ENCODE data around the gene ADAMTS17.

Gene ADAMTS17, protein sequence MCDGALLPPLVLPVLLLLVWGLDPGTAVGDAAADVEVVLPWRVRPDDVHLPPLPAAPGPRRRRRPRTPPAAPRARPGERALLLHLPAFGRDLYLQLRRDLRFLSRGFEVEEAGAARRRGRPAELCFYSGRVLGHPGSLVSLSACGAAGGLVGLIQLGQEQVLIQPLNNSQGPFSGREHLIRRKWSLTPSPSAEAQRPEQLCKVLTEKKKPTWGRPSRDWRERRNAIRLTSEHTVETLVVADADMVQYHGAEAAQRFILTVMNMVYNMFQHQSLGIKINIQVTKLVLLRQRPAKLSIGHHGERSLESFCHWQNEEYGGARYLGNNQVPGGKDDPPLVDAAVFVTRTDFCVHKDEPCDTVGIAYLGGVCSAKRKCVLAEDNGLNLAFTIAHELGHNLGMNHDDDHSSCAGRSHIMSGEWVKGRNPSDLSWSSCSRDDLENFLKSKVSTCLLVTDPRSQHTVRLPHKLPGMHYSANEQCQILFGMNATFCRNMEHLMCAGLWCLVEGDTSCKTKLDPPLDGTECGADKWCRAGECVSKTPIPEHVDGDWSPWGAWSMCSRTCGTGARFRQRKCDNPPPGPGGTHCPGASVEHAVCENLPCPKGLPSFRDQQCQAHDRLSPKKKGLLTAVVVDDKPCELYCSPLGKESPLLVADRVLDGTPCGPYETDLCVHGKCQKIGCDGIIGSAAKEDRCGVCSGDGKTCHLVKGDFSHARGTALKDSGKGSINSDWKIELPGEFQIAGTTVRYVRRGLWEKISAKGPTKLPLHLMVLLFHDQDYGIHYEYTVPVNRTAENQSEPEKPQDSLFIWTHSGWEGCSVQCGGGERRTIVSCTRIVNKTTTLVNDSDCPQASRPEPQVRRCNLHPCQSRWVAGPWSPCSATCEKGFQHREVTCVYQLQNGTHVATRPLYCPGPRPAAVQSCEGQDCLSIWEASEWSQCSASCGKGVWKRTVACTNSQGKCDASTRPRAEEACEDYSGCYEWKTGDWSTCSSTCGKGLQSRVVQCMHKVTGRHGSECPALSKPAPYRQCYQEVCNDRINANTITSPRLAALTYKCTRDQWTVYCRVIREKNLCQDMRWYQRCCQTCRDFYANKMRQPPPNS

DNA sequence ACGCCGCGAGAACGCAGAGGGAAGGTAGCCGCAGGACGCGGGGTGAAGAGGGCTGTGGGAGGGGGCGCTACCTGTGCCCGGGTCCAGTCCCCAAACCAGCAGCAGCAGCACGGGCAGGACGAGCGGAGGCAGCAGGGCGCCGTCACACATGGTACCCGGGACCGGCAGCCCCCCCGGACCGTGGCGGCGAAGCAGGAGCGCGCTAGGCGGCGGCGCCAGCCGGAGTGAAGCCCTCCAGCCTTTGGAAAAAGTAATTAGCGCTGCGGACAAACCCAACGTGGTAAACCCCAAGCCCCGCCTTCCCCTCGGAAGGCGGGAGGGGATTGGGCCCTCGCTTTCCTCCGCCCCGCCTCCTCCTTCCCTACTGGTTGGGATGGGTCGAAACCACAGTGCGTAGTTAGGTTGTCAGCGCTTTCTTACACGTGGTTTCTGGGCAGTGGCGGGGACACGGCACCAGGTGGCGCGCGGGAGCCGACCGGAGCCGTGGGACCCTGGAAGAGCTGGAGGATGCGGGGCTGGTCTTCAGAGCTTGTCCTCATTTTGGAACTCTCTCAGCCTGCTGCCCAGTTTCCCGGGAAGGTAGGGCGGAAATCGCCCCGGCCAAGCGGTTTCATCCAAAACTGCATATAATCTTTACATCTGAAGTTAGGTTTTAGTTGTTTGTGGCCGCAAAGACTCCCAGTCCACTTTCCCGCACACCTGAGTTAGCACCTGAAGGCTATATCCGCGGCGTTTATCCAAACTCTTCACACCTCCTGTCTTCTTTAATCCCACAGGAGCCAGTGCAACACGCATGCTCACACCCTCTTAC is at the start of gene ADAMTS17:
ADAMTS17 (minus strand) TSS at position 226 of the 811 bp plus-strand sequence; CDS start at position 150, 76 bp downstream.
- DNase-seq: peak; percentile 95 to 96

DNA sequence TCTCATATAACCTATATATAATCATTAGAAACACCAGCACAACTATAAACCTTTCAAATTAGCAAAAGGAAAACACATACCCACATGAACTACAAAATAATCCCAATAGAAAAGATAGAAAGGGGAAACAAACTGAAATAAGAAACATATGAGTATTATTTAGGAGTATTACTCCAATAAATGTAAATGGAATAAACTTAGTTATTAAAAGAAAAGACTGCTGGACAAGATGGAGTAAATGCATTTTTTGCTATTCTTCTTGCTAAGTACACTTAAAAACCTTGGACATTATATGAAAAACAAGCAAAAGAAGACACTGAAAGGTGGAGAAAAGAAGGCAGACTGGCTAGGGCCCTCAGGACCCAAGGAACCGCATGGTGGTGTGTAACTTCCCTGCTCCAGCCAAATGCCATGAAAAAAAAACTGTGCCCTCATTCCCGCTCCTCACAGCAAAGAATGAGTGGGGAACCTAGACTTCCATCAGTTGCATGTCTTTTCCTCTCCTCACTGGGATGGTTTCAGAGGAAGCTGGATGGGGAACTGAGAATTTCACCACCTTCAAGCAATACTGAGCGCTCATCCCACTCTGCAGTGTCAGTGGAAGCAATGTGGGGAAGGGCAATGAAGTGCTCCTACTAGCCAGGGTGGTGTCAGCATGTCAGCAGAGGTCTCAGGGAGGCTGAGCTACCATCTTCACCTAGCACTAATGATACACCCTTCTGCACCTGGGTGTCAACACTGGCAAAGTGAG is 43.7 kb upstream of the ADAMTS17 start:
- no peak for DNase-seq

DNA sequence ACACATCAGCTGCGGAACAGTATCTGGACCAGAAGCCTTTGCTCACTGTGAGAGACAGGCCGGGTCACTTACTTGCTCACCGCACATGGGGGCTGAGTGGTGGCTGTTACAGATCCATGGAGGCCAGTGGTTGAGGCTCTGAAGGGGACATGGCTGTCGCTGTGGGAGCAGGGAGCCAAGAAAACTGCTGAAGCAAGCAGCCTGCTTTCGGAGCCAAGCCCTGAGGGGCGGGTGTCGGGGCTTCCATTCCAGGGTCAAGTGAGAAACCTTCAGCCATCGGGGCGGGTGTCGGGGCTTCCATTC is 42.3 kb upstream of the ADAMTS17 start:
- DNase-seq: no peak

DNA sequence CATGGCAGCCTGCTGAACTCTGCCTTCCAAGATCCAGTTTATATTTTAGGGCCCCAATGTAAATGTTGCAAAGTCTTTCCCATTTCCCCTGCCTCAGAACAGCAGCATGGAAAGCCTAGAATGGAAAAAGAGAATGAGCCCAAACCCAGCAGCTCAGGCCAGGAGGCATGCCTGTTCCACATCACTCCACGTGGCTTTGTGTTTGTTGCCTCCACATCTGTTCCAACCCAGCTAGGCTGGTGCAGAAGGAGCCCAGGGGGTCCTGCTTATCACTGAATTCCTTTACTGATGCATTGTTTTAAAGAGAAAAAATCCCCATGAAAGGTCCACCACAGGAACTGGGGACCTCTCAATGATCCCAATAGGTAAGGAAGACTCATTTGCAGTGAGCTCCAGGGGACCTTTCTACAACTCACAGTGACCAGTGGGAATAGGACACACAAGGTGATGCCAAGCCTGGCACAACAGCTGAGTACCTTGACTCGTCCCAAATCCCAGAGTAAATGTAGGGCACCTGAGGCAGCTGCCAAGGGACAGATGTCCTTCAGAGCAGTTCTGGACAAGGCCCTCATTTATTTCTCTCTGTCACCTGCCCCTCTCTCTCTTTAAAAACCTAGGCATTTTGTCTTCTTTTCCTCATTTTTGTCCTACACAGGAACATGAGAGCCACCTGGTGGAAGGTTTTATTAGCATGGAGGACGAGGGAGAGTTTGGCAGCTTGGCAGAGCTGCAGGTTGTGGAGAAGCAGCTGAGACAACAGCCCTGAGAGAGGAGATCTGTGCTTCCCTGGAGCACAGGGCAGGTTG is 41.7 kb upstream of the ADAMTS17 start:
- DNase-seq: peak in 1 of 2 donors; percentile 51

DNA sequence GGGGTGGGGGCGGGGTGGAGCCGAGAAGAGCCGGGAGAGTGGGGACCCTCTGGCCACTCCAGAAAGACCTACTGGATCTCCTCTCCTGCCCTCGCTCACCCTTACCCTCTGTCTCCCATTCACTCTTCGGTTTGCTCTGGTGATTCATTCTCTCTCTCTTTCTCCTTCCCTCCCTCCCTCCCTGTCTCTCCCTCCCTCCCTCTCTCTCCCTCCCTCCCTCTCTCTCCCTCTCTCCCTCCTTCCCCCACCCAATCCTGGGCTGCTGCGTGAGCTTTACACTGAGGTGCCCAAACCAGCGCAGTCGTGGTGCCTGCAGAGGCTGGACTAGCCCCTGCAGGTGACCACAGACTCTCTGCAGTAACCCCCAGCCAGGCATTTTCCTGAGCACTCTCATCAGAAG is 32.2 kb upstream of the ADAMTS17 start:
- no peak for DNase-seq

DNA sequence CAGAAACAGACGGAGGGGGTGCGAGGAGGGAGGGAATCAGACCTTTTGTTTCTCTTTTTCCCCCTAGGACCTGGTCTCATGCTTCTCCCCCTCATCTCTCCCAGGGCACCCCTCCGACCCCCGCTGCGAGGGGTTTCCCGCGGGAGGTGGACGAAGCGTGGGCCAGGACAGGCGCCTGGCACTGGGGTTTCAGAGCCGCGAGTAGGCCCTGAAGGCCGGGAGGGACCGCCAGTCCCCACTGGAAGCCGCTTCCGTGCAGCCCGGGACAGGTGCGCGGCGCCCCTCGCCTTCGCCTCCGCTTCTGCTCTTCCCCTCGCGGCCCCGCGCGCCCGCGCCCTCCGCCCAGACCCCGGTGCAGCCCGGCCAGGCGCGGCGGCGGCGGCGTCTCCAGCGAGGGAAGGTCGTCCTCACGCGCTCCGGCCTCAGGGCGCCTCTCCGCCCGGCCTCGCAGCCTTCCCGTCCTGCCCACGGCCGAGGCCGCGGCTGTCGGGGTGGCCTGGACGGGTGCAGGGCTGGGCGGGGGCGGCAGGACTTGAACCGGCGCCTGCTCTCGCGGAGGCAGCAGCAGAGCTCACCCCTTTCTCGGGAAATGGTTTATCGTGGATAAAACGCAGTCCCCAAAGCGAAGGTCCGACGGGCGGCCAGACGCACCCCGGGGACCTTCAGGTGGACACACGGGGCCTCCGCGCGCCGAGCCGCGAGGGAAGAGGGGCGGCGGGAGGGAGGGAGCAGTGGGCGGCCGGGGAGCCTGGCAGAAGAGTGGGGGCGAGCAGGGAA is 31.5 kb upstream of the ADAMTS17 start:
- DNase-seq: no peak

DNA sequence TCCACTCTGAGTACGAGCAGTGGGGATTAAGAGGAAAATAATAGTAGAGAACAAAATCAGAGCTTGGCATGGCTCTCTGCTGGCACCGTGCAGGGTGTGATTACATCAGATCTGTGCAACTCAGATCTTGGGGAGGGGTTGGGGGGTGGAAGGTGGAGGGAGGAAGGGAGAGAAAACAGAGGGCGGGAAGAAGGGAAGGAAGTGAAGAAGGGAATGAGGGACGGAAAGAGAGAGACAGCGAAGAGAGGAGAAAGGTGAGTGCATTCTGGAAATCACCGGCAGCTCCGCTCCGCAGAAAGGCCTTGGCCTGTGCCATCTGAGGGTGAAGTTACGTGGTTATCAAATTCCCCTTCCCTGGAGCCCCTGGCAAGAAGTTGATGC is 31.0 kb upstream of the ADAMTS17 start:
- no peak for DNase-seq

DNA sequence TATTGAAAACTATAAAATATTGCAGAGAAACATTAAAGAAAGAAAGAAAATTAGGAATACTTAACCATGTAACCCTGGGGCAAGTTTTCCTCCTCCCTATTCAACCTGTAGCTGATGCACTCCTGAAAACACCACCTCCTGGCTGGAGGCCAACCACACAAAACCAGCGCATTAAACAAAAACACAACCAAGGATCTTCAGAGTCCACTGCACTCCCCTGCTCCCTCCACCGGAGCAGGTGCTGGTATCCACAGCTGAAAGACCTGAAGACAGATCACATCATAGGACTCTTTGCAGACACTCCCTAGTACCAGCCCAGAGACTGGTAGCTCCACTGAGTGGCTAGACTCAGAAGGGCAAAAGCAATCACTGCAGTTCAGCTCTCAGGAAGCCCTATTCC is 13.6 kb upstream of the ADAMTS17 start:
- no peak for DNase-seq

DNA sequence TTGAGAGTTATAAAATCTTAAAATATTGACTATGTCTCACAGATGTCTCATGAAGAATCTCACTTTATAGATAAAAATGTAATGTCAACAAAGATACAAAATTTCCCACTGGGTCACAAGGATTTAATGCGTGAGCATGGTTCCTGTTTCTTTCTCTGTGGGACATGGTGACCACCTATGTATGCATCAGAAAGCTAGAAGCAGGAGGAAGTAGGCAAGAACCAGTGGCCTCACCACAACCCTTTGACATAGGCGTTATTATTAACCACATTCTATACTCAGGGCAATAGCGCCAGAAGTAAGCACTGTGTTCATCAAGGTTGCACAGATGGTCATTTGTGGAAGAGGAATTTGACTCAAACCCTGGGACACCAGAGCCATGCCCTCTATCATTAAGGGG is 11.7 kb upstream of the ADAMTS17 start:
- DNase-seq: no peak

DNA sequence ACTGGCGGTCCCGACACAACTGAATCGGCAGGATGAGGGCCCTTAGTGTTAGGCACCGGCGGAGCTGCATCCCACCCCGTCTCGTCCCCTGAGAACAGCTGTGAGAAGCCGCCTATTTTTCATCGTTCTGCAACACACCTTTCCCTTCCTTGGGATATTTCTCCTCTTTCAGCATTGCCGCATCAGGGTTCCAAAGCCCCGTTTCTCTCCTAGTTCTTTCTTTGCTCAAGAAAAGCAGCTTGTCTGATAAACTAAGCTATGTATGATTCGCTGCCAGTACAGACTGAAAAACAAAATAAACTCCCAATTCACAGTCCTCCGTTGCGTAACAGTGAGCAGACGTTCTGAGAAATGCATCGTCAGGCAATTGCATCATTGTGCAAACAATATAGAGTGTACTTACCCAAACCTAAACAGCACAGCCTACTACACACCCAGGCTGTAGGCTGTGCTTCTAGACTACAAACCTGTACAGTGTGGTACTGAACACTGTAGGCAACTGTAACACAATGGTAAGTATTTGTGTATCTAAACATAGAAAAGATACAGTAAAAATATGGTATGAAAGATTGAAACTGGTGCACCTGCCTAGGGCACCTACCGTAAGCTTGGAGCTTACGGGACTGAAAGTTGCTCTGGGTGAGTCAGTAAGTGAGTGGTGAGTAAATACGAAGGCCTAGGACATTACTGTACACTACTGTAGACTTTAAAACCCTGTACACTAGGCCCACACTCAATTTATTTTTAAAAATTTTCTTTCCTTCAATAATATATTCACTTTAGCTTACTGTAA is 8.9 kb upstream of the ADAMTS17 start:
- peak in 1 of 2 donors; percentile 49 for DNase-seq

DNA sequence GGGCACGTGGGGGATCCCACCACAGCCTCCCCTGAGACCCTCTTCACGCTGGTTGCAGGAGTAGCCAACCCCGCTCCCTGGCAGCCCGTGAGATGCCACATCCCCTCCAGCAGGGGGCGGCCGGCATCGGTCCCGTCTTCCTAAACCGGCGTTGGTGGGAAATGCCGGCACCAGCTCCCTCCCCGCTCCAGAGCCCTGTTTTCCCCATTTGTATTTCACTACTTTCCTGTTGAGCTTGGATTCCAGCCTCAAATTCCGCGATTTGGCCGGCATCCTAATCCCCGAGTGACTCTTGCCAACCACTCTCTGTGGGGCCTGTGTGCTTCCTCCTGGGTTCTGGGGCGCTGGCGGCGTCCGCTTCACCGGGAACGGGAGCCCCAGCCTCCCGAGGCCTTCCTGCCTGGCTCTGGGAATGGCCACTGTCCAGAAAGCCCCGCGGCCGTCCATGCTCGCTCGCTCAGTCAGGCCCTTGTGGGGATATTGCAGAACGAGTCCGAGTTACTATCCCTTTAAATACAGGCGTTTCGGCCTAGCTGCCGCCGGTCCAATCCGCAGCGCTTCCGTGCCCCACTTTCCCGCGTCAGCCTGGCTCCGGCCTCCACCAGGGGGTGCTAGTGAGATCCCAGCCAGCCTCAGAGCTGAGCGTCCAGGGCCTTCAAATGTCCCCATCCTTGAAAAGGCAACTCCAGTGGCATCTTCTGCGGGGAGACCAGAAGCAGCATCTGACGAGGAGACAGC is 8.1 kb upstream of the ADAMTS17 start:
- DNase-seq: peak; percentile 87 to 89

DNA sequence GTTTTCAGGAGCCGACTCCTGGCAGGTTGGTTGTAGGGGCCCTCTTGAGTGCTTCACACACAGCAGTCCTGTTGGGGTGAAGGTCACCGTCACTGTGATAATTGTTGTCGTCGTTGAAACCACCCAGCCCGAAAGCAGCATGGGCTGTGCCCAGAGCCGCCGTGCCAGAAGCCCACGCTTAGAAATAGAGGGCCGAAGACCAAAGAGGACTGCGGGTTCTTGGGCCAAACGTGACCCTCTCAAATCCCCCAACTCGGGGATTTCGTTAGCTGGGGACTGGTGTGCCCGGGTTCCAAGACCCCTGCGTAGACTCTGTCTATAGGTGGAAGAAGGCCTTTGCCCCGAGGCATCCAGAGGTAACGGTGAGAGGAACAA is 7.5 kb upstream of the ADAMTS17 start:
- no peak for DNase-seq

DNA sequence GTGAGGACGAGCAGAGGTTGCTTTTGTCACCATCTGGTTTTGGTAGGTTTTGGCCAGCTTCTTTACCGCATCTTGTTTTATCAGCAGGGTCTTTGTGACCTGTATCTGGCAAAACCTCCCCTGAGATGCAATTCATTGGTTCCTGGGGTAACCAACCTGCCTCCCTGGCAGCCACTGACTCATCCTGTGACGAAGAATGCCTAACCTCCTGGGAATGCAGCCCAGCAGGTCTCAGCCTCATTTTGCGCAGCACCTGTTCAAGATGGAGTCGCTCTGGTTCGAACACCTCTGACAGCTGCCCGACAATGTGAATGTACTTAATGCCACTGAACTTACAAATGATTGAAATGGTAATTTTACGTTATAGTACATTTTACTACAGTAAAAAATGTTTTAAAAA is 6.8 kb upstream of the ADAMTS17 start:
- DNase-seq: no peak

DNA sequence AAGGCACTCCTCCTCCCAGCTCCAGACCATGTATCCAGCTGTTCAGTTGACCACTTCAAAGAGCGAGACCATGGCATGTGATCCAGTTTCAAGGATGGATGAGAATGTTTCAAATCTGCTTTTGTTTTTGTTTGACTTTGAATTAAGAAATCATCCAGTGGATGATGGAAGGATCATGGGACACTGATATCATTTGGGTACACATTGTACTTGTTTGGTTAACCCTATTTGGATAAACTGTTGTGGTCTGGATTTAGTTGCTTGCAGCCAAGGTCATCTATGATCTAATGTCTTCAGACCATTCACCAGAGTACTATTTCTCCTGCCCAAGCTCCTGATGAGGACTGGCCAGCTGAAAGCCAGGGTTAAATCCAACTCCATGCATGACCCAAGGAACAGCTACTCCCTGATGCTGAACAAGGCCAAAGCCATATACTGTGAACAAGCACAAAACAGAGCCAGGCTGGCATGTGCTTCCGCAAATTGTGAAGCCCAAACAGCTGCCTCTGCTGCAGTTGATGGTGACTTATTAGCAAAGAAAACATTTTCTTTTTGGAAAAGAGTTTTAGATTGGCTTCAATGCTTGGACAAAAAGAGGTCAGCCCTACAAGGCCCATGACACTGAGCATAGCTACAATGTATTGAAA is 5.2 kb upstream of the ADAMTS17 start:
- DNase-seq: no peak

DNA sequence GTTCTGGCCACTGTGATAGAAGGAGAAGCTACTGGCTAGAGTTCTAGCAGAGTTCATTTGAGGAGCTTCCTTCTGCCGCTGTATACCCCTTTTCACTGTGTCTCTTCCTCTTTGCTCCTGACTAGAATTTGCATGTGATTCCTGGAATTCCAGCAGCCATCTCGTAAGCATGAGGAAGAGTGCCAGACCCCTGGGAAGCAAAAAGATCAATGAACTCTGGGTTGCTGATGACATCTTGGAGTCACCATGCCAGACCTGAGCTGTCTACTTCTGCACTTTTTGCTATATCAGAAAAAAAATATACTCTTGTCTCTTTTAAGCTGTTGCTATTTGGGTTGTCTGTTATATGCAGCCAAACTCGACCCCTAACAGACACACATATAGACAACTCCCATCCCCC is 3.7 kb upstream of the ADAMTS17 start:
- no peak for DNase-seq

DNA sequence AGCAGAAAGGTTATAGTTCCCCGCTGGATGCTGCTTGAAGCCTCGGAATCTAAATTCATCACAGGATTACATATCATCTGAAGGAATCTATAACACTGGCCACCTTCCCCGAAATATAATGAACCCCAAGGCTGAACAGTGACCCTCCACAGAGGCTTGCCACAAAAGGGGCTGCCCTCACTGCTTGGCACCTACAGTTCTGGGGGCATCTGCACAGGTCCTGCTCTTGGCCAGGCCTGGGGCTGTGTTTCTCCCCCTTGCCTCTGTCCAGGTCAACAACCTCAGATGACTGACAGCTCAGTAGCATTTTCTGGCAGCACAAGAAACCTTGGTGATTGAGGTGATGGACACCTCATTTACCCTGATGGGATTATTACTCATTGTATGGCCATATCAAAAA is 1.5 kb upstream of the ADAMTS17 start:
- no peak for DNase-seq

DNA sequence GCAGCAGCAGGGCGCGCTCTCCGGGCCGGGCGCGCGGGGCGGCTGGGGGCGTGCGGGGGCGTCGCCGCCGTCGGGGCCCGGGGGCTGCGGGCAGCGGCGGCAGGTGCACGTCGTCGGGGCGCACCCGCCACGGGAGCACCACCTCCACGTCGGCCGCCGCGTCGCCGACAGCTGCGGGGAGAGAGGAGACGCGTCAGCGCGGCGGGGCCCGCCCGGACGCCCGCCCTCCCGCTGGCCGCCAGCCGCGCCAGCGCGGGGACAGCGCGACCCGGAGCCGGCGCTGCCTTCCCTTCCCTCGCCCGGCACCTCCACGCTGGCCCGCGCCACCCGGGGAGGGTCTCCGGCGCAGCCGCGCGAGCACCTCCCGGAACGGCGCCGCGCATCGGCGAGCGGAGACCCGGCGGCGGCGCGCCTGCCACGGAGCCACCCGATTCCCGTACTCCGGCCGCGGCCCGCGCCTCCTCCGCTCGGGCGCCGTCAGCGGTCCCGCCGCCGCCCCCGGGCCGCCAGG is 481 bp downstream of the ADAMTS17 start:
- peak in 1 of 2 donors; percentile 25 for DNase-seq

DNA sequence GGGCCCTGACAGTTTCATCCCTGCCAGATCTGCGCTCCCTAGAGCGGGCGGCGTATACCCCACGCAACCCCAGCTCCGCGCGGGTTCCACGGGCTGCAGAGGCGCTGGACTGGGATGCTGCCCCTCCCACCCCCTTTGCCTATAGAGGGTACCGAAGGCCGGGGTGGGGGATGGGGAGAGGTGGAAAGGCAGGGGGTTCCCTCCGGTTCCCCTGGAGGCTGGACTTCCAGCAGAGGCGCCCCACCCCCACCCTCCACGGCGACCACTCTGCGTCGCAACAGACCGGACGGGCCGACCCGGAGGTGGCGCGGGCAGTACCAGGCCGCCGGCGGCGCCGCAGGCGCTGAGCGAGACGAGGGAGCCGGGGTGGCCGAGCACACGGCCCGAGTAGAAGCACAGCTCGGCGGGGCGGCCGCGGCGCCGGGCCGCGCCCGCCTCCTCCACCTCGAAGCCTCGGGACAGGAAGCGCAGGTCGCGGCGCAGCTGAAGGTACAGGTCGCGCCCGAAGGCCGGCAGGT is 995 bp downstream of the ADAMTS17 start:
- no peak for DNase-seq
